A172 (cell line): Measurements from ENCODE around the gene NSF. TPM values are rescaled to one million over a fixed set of nuclear protein-coding genes. Genes with fewer than 3 reads are reported as not detected.
"Not testable (repeated sequence)": the region's sequence is repeated elsewhere in the genome, so short reads cannot be mapped to it uniquely, and the experiment has no call there.

Source experiments
- DNase-seq: peaks from one replicate; pipeline ENCODE4 v3.0.0-alpha.2; 2015; ENCODE audit warnings: low spot score
- total RNA-seq: library from RNA; depleted of rRNA; stranded (reverse); fragments of >200 nt; shearing (Covaris generic); gene quantifications from 2 replicates; pipeline ENCODE4 v1.2.3, GENCODE V29; 2014

Gene NSF
- total RNA-seq, 1 experiment from 2014 or later, result 55.9 TPM

- DNase-seq, result no peak
These were observed 183.2 kb downstream of the NSF start for GRCh38 chr17:46773676-46774075.

- DNase-seq, result no peak
These were observed 183.8 kb downstream of the NSF start for GRCh38 chr17:46774108-46774737.

- no peak for DNase-seq
These were observed 186.0 kb downstream of the NSF start for GRCh38 chr17:46776298-46777005.

GRCh38 chr17:46777943-46778915 lies 187.8 kb downstream of the NSF start:
- no peak for DNase-seq

- no peak for DNase-seq
These were observed 189.5 kb downstream of the NSF start for GRCh38 chr17:46780003-46780373.

- peak; percentile 55 for DNase-seq
These were observed 191.9 kb downstream of the NSF start for GRCh38 chr17:46782250-46782953.

GRCh38 chr17:46783031-46783593 lies 192.6 kb downstream of the NSF start:
- no peak for DNase-seq

- DNase-seq, result no peak
These were observed 195.2 kb downstream of the NSF start for GRCh38 chr17:46785696-46786095.

- DNase-seq, result no peak
These were observed 197.0 kb downstream of the NSF start for GRCh38 chr17:46787478-46787877.

- DNase-seq, result no peak
These were observed 197.8 kb downstream of the NSF start for GRCh38 chr17:46788300-46788699.

GRCh38 chr17:46788796-46789195 lies 198.3 kb downstream of the NSF start:
- DNase-seq, result no peak

GRCh38 chr17:46789610-46790009 lies 199.1 kb downstream of the NSF start:
- DNase-seq, result no peak

GRCh38 chr17:46790216-46790615 lies 199.7 kb downstream of the NSF start:
- DNase-seq, result no peak

GRCh38 chr17:46791531-46791930 lies 201.1 kb downstream of the NSF start:
- DNase-seq, result no peak

GRCh38 chr17:46792071-46792470 lies 201.6 kb downstream of the NSF start:
- DNase-seq, result no peak

- DNase-seq, result not testable (repeated sequence)
These were observed 202.6 kb downstream of the NSF start for GRCh38 chr17:46793023-46793422.

- DNase-seq, result no peak
These were observed 203.1 kb downstream of the NSF start for GRCh38 chr17:46793541-46793940.

- DNase-seq, result no peak
These were observed 203.8 kb downstream of the NSF start for GRCh38 chr17:46794318-46794717.

- DNase-seq, result peak; percentile 92
These were observed 205.0 kb downstream of the NSF start for GRCh38 chr17:46795379-46795952.

- no peak for DNase-seq
These were observed 205.6 kb downstream of the NSF start for GRCh38 chr17:46796084-46796483.

GRCh38 chr17:46796524-46796923 lies 206.1 kb downstream of the NSF start:
- DNase-seq, result peak; percentile 17
